NT2/D1 (cell line): ENCODE measurements around the gene FEZ2.

ENCODE experiments used
- SUZ12 ChIP-seq: IDR thresholded peaks from 2 replicates; pipeline ENCODE4 v1.6.1; 2011; ENCODE audit not compliant: insufficient read length, insufficient read depth; ENCODE audit errors: extremely low read depth
- YY1 ChIP-seq: IDR thresholded peaks from 2 replicates; pipeline ENCODE4 v1.6.1; 2011; ENCODE audit not compliant: insufficient read length, insufficient read depth
- ZNF274 ChIP-seq: IDR thresholded peaks from 2 replicates; pipeline ENCODE4 v1.6.1; 2011; ENCODE audit warnings: mild to moderate bottlenecking, low read depth, low read length

- TF ChIP-seq YY1: no peak
- TF ChIP-seq ZNF274: no peak
- no peak for TF ChIP-seq SUZ12
Measured at GRCh38 chr2:36539631-36540030, 58.3 kb downstream of the FEZ2 start.
